ENCODE results near the gene POMZP3.
A peak's percentile ranks its signal among the peaks of the same experiment; 100 is the strongest.
"Not testable (repeated sequence)": the region's sequence is repeated elsewhere in the genome, so short reads cannot be mapped to it uniquely, and the experiment has no call there.

The POMZP3 gene

GRCh38 chr7:76626989-76627642 is at the start of gene POMZP3:
Gene POMZP3, minus strand, starts transcription at chr7:76627279. Its CDS starts 1,215 bp downstream, at chr7:76626064.
- not testable (repeated sequence) for H3K27ac ChIP-seq (ENCODE audit: low read depth, low read length); H3K9me3 ChIP-seq (ENCODE audit: control insufficient read depth in 1 of 2, low read length in 2 of 2); H3K4me1 ChIP-seq (ENCODE audit: control insufficient read depth in 1 of 2, insufficient read depth in 2 of 2, low read length in 2 of 2); H3K36me3 ChIP-seq (ENCODE audit: control insufficient read depth in 1 of 2, insufficient read depth in 2 of 2, low read length in 2 of 2); H3K27me3 ChIP-seq (ENCODE audit: control insufficient read depth in 1 of 2, insufficient read depth in 2 of 2, low read length in 2 of 2)
- Histone ChIP-seq H3K9ac (ENCODE audit: low read depth in 1 of 2, low read length in 2 of 2) (peak within 1 kb of the TSS; percentile 38 to 61), H3K4me3 (ENCODE audit: low read depth in 1 of 2, low read length in 2 of 2) (peak within 1 kb of the TSS; percentile 43 to 68)

- H3K36me3 ChIP-seq (ENCODE audit: control insufficient read depth in 1 of 2, insufficient read depth in 2 of 2, low read length in 2 of 2); H3K4me3 ChIP-seq (ENCODE audit: low read depth in 1 of 2, low read length in 2 of 2); H3K9ac ChIP-seq (ENCODE audit: low read depth in 1 of 2, low read length in 2 of 2); H3K9me3 ChIP-seq (ENCODE audit: control insufficient read depth in 1 of 2, low read length in 2 of 2); H3K27me3 ChIP-seq (ENCODE audit: control insufficient read depth in 1 of 2, insufficient read depth in 2 of 2, low read length in 2 of 2); H3K27ac ChIP-seq (ENCODE audit: low read depth, low read length); H3K4me1 ChIP-seq (ENCODE audit: control insufficient read depth in 1 of 2, insufficient read depth in 2 of 2, low read length in 2 of 2): not testable (repeated sequence)
Observed at GRCh38 chr7:76675783-76676182, 48.7 kb upstream of the POMZP3 start.

GRCh38 chr7:76673346-76673745 is 46.3 kb upstream of the POMZP3 start:
- H3K4me3 ChIP-seq (ENCODE audit: low read depth in 1 of 2, low read length in 2 of 2); H3K4me1 ChIP-seq (ENCODE audit: control insufficient read depth in 1 of 2, insufficient read depth in 2 of 2, low read length in 2 of 2); H3K27ac ChIP-seq (ENCODE audit: low read depth, low read length); H3K9me3 ChIP-seq (ENCODE audit: control insufficient read depth in 1 of 2, low read length in 2 of 2); H3K9ac ChIP-seq (ENCODE audit: low read depth in 1 of 2, low read length in 2 of 2); H3K36me3 ChIP-seq (ENCODE audit: control insufficient read depth in 1 of 2, insufficient read depth in 2 of 2, low read length in 2 of 2); H3K27me3 ChIP-seq (ENCODE audit: control insufficient read depth in 1 of 2, insufficient read depth in 2 of 2, low read length in 2 of 2): not testable (repeated sequence)

- H3K9ac ChIP-seq (ENCODE audit: low read depth in 1 of 2, low read length in 2 of 2); H3K27me3 ChIP-seq (ENCODE audit: control insufficient read depth in 1 of 2, insufficient read depth in 2 of 2, low read length in 2 of 2); H3K9me3 ChIP-seq (ENCODE audit: control insufficient read depth in 1 of 2, low read length in 2 of 2); H3K4me3 ChIP-seq (ENCODE audit: low read depth in 1 of 2, low read length in 2 of 2); H3K36me3 ChIP-seq (ENCODE audit: control insufficient read depth in 1 of 2, insufficient read depth in 2 of 2, low read length in 2 of 2); H3K27ac ChIP-seq (ENCODE audit: low read depth, low read length); H3K4me1 ChIP-seq (ENCODE audit: control insufficient read depth in 1 of 2, insufficient read depth in 2 of 2, low read length in 2 of 2): not testable (repeated sequence)
Observed at GRCh38 chr7:76659212-76659611, 32.1 kb upstream of the POMZP3 start.

- not testable (repeated sequence) for H3K27me3 ChIP-seq (ENCODE audit: control insufficient read depth in 1 of 2, insufficient read depth in 2 of 2, low read length in 2 of 2); H3K4me1 ChIP-seq (ENCODE audit: control insufficient read depth in 1 of 2, insufficient read depth in 2 of 2, low read length in 2 of 2)
Observed at GRCh38 chr7:76656425-76656824, 29.3 kb upstream of the POMZP3 start.

GRCh38 chr7:76642620-76643019 is 15.5 kb upstream of the POMZP3 start:
- H3K9me3 ChIP-seq (ENCODE audit: control insufficient read depth in 1 of 2, low read length in 2 of 2); H3K9ac ChIP-seq (ENCODE audit: low read depth in 1 of 2, low read length in 2 of 2); H3K36me3 ChIP-seq (ENCODE audit: control insufficient read depth in 1 of 2, insufficient read depth in 2 of 2, low read length in 2 of 2); H3K4me3 ChIP-seq (ENCODE audit: low read depth in 1 of 2, low read length in 2 of 2); H3K27me3 ChIP-seq (ENCODE audit: control insufficient read depth in 1 of 2, insufficient read depth in 2 of 2, low read length in 2 of 2); H3K4me1 ChIP-seq (ENCODE audit: control insufficient read depth in 1 of 2, insufficient read depth in 2 of 2, low read length in 2 of 2); H3K27ac ChIP-seq (ENCODE audit: low read depth, low read length): not testable (repeated sequence)

More at GRCh38 chr7:76656425-76656824, 29.3 kb upstream of the POMZP3 start:
- not testable (repeated sequence) for H3K27ac ChIP-seq (ENCODE audit: low read depth, low read length); H3K9ac ChIP-seq (ENCODE audit: low read depth in 1 of 2, low read length in 2 of 2); H3K36me3 ChIP-seq (ENCODE audit: control insufficient read depth in 1 of 2, insufficient read depth in 2 of 2, low read length in 2 of 2); H3K9me3 ChIP-seq (ENCODE audit: control insufficient read depth in 1 of 2, low read length in 2 of 2); H3K4me3 ChIP-seq (ENCODE audit: low read depth in 1 of 2, low read length in 2 of 2)

- not testable (repeated sequence) for H3K4me3 ChIP-seq (ENCODE audit: low read depth in 1 of 2, low read length in 2 of 2); H3K27ac ChIP-seq (ENCODE audit: low read depth, low read length); H3K9ac ChIP-seq (ENCODE audit: low read depth in 1 of 2, low read length in 2 of 2); H3K4me1 ChIP-seq (ENCODE audit: control insufficient read depth in 1 of 2, insufficient read depth in 2 of 2, low read length in 2 of 2); H3K27me3 ChIP-seq (ENCODE audit: control insufficient read depth in 1 of 2, insufficient read depth in 2 of 2, low read length in 2 of 2); H3K36me3 ChIP-seq (ENCODE audit: control insufficient read depth in 1 of 2, insufficient read depth in 2 of 2, low read length in 2 of 2); H3K9me3 ChIP-seq (ENCODE audit: control insufficient read depth in 1 of 2, low read length in 2 of 2)
Observed at GRCh38 chr7:76637061-76637691, 10.1 kb upstream of the POMZP3 start.

GRCh38 chr7:76626581-76626980 is 498 bp downstream of the POMZP3 start:
- H3K9me3 ChIP-seq (ENCODE audit: control insufficient read depth in 1 of 2, low read length in 2 of 2); H3K36me3 ChIP-seq (ENCODE audit: control insufficient read depth in 1 of 2, insufficient read depth in 2 of 2, low read length in 2 of 2); H3K27me3 ChIP-seq (ENCODE audit: control insufficient read depth in 1 of 2, insufficient read depth in 2 of 2, low read length in 2 of 2); H3K27ac ChIP-seq (ENCODE audit: low read depth, low read length); H3K4me1 ChIP-seq (ENCODE audit: control insufficient read depth in 1 of 2, insufficient read depth in 2 of 2, low read length in 2 of 2): not testable (repeated sequence)
- peak overlapping the region in 1 of 2 donors; percentile 38 for H3K9ac ChIP-seq (ENCODE audit: low read depth in 1 of 2, low read length in 2 of 2)
- peak overlapping the region; percentile 43 to 50 for H3K4me3 ChIP-seq (ENCODE audit: low read depth in 1 of 2, low read length in 2 of 2)

GRCh38 chr7:76619439-76620190 is 7.5 kb downstream of the POMZP3 start:
- not testable (repeated sequence) for H3K27me3 ChIP-seq (ENCODE audit: control insufficient read depth in 1 of 2, insufficient read depth in 2 of 2, low read length in 2 of 2); H3K4me3 ChIP-seq (ENCODE audit: low read depth in 1 of 2, low read length in 2 of 2); H3K9me3 ChIP-seq (ENCODE audit: control insufficient read depth in 1 of 2, low read length in 2 of 2); H3K36me3 ChIP-seq (ENCODE audit: control insufficient read depth in 1 of 2, insufficient read depth in 2 of 2, low read length in 2 of 2); H3K9ac ChIP-seq (ENCODE audit: low read depth in 1 of 2, low read length in 2 of 2); H3K4me1 ChIP-seq (ENCODE audit: control insufficient read depth in 1 of 2, insufficient read depth in 2 of 2, low read length in 2 of 2); H3K27ac ChIP-seq (ENCODE audit: low read depth, low read length)

- H3K27me3 ChIP-seq (ENCODE audit: control insufficient read depth in 1 of 2, insufficient read depth in 2 of 2, low read length in 2 of 2); H3K9ac ChIP-seq (ENCODE audit: low read depth in 1 of 2, low read length in 2 of 2); H3K9me3 ChIP-seq (ENCODE audit: control insufficient read depth in 1 of 2, low read length in 2 of 2); H3K4me3 ChIP-seq (ENCODE audit: low read depth in 1 of 2, low read length in 2 of 2); H3K27ac ChIP-seq (ENCODE audit: low read depth, low read length); H3K4me1 ChIP-seq (ENCODE audit: control insufficient read depth in 1 of 2, insufficient read depth in 2 of 2, low read length in 2 of 2); H3K36me3 ChIP-seq (ENCODE audit: control insufficient read depth in 1 of 2, insufficient read depth in 2 of 2, low read length in 2 of 2): not testable (repeated sequence)
Observed at GRCh38 chr7:76613783-76614182, 13.3 kb downstream of the POMZP3 start.

Data from duodenal mucosa (tissue), 2 donors.